ENCODE measurements around the gene TRPV4.

TRPV4 gene

GRCh38 chr12:109842021-109842420 is 8.8 kb upstream of the TRPV4 start:
- H3K36me3 Mint-ChIP-seq = no peaks in the 10 kb centered on the region
- no peaks in the 10 kb centered on the region for H3K27me3 Mint-ChIP-seq
- peaks cover 4% of the 10 kb centered on the region for H3K4me1 Mint-ChIP-seq (ENCODE audit: low read depth)
- no peak overlapping the region for H3K4me3 Mint-ChIP-seq
- no peaks in the 10 kb centered on the region for H3K9me3 Mint-ChIP-seq (ENCODE audit: low read depth)
- H3K27ac Mint-ChIP-seq = no peak overlapping the region

DNA sequence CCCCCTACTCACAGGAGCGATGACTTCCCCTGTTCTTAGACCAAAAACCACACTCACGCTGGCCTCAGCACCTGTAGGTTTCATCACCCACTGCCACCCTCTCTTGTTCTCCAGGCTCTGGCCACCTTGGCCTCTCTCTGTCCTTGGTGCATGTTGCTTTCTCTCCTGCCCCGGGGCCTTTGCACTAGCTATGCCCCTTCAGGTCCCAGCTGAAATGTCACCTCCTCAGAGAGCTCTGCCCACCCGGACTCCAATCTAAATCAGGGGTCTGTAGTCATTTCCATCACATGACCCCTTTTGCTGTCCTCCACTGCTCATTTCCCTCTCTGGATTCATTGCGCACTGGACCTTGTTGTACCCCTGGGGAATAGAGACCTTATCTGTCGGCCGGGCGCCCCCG is 8.2 kb upstream of the TRPV4 start:
- Mint-ChIP-seq H3K4me3 (no peak overlapping the region), H3K27me3 (no peaks in the 10 kb centered on the region), H3K27ac (no peak overlapping the region), H3K9me3 (ENCODE audit: low read depth) (no peaks in the 10 kb centered on the region), H3K36me3 (no peaks in the 10 kb centered on the region), H3K4me1 (ENCODE audit: low read depth) (peaks cover 4% of the 10 kb centered on the region)

GRCh38 chr12:109840305-109841074 is 7.3 kb upstream of the TRPV4 start:
- Mint-ChIP-seq H3K4me1 (ENCODE audit: low read depth) (peaks cover 2% of the 10 kb centered on the region), H3K4me3 (no peak overlapping the region), H3K27me3 (no peaks in the 10 kb centered on the region), H3K36me3 (no peaks in the 10 kb centered on the region), H3K9me3 (ENCODE audit: low read depth) (no peaks in the 10 kb centered on the region), H3K27ac (no peak overlapping the region)

DNA sequence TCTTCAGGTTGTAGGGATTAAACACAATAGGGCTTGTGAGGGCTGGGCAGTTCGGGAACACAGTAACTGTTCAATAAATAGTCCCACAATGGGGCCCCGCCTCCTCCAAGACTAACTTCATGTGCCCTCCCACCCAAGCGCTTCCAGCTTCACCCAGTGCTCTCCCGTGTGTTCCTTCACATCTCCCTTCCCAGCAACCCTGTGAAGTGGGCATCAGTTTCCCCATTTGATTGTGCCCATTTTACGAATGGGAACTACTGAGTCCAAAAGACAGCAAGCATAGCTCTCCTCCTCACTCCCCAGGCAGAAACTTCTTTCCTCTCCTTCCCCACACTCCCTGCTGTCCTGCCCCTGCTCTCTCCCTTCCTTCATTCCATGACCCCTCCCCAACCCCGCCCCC is 6.2 kb upstream of the TRPV4 start:
- Mint-ChIP-seq H3K9me3 (ENCODE audit: low read depth) (no peaks in the 10 kb centered on the region), H3K27me3 (no peaks in the 10 kb centered on the region), H3K36me3 (no peaks in the 10 kb centered on the region), H3K4me3 (no peak overlapping the region), H3K27ac (no peak overlapping the region), H3K4me1 (ENCODE audit: low read depth) (no peaks in the 10 kb centered on the region)

- Mint-ChIP-seq H3K9me3 (ENCODE audit: low read depth) (no peaks in the 10 kb centered on the region), H3K27ac (no peak overlapping the region), H3K27me3 (peaks cover 6% of the 10 kb centered on the region), H3K4me3 (no peak overlapping the region), H3K4me1 (ENCODE audit: low read depth) (peaks cover 4% of the 10 kb centered on the region), H3K36me3 (peaks cover 2% of the 10 kb centered on the region)
Measured at GRCh38 chr12:109836916-109837315, 3.7 kb upstream of the TRPV4 start.

GRCh38 chr12:109835827-109836226 is 2.6 kb upstream of the TRPV4 start:
- no peak overlapping the region for H3K4me3 Mint-ChIP-seq
- H3K36me3 Mint-ChIP-seq = peaks cover 2% of the 10 kb centered on the region
- H3K4me1 Mint-ChIP-seq (ENCODE audit: low read depth) = peaks cover 4% of the 10 kb centered on the region

DNA sequence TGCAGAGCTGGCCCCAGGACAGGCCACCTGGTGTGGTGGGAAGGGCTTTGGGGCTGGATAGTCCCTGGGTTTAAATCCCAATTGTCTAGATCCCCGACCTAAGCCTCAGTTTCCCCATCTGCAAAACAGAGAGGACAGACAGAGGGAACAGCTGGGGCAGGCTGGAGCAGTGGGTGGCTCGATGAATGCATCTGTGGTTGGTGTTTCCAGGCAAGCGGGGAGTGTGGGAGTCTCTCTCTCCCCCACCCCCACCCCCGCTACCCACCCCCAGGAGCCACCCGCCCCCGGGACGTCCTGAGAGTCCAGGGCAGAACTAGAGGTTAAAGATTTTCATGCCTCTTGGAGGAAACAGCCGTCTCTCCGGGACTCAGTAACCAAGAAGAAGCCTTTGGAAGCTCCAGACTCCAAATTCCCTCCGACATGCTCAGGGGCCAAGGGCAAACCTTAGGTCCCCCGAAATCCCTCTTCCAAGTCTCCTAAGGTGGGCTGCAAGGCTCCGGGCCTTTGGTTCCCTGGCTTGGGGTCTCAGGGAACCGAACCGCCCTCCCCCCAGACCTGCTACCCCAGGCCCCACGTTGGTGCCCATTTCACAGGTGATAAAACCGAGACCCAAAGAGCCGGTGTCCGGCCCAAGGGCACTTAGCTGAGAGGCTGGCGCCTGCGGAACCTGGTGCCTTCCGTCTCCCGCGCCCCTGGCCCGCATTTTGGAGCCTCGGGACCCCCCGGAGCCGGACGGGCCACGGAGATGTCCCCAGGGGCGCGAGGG is 474 bp downstream of the TRPV4 start:
- Mint-ChIP-seq H3K9me3 (ENCODE audit: low read depth) (no peaks in the 10 kb centered on the region), H3K36me3 (peaks cover 2% of the 10 kb centered on the region), H3K4me1 (ENCODE audit: low read depth) (peaks cover 4% of the 10 kb centered on the region), H3K27ac (no peak overlapping the region), H3K4me3 (no peak overlapping the region), H3K27me3 (peaks cover 13% of the 10 kb centered on the region)

More at GRCh38 chr12:109835827-109836226, 2.6 kb upstream of the TRPV4 start:
- H3K27ac Mint-ChIP-seq = no peak overlapping the region
- peaks cover 12% of the 10 kb centered on the region for H3K27me3 Mint-ChIP-seq
- H3K9me3 Mint-ChIP-seq (ENCODE audit: low read depth) = no peaks in the 10 kb centered on the region

DNA sequence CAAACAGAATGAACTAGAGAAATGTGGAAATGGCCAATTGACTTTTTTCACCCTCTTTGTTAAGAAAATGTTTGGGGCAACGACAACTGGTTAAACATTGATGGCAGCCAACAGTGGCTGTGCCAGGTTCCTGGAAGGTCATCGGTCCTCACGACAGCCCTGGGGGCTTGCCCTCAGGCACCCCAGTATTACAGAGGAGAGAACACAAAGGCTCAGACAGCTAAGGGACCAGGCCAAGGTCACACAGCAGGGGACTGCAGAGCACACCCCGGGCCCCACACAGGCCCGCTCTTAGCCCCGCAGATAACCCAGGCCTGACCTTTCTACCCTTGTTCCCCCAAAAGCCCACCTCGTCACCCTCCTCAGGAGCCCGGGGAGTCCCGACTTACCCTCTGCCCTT is 1.3 kb downstream of the TRPV4 start:
- H3K27ac Mint-ChIP-seq = no peak overlapping the region
- H3K4me1 Mint-ChIP-seq (ENCODE audit: low read depth) = peaks cover 4% of the 10 kb centered on the region
- no peak overlapping the region for H3K4me3 Mint-ChIP-seq
- peaks cover 2% of the 10 kb centered on the region for H3K36me3 Mint-ChIP-seq
- peaks cover 13% of the 10 kb centered on the region for H3K27me3 Mint-ChIP-seq
- no peaks in the 10 kb centered on the region for H3K9me3 Mint-ChIP-seq (ENCODE audit: low read depth)

DNA sequence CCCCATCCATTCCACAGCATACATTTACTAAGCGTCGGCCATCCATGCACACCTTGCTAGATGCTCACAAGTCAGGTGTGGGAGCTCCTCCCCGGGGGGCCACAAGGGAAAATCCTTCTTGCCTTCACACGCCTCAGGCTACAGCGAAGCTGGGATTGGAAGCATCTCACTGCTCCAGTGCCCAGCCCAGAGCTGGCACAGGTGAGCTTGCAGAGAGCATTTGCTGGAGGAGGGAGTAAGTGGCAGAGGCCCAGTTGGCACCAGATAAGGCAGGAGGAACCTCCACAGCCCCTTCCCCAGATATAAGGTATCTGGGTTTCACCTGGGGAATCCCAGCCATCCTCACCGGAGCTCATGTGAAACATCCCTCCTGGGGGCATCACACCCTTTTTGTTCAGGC is 1.8 kb downstream of the TRPV4 start:
- H3K9me3 Mint-ChIP-seq (ENCODE audit: low read depth) = no peaks in the 10 kb centered on the region
- no peak overlapping the region for H3K4me3 Mint-ChIP-seq
- no peak overlapping the region for H3K27ac Mint-ChIP-seq
- H3K4me1 Mint-ChIP-seq (ENCODE audit: low read depth) = peaks cover 4% of the 10 kb centered on the region
- peaks cover 13% of the 10 kb centered on the region for H3K27me3 Mint-ChIP-seq
- peaks cover 2% of the 10 kb centered on the region for H3K36me3 Mint-ChIP-seq

DNA sequence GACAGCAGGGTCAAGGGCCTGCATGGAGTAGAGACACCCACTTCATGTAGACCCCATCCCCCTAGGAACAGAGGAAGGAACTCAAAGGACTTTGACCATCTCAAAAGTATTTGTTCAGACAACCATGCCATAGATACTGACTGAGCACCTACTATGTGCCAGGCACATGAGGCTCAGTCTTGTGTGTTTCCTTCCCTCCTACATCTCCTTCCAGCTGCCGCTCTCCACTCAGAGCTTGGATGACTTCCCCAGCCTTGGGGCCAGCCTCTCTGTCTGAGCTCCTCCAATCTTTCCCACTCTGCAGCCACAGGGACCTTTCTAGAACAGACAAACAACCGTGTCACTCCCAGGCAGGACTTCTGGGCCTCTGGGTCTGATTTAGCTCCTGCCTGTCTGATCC is 2.5 kb downstream of the TRPV4 start:
- H3K9me3 Mint-ChIP-seq (ENCODE audit: low read depth) = no peaks in the 10 kb centered on the region
- H3K27me3 Mint-ChIP-seq = peaks cover 13% of the 10 kb centered on the region
- no peak overlapping the region for H3K27ac Mint-ChIP-seq
- no peak overlapping the region for H3K4me3 Mint-ChIP-seq
- H3K4me1 Mint-ChIP-seq (ENCODE audit: low read depth) = peaks cover 4% of the 10 kb centered on the region
- peaks cover 2% of the 10 kb centered on the region for H3K36me3 Mint-ChIP-seq

- Mint-ChIP-seq H3K4me3 (no peak overlapping the region), H3K9me3 (ENCODE audit: low read depth) (no peaks in the 10 kb centered on the region), H3K4me1 (ENCODE audit: low read depth) (peaks cover 4% of the 10 kb centered on the region)
Measured at GRCh38 chr12:109830267-109830666, 2.9 kb downstream of the TRPV4 start.

GRCh38 chr12:109829667-109830066 is 3.5 kb downstream of the TRPV4 start:
- peaks cover 13% of the 10 kb centered on the region for H3K27me3 Mint-ChIP-seq
- peaks cover 2% of the 10 kb centered on the region for H3K36me3 Mint-ChIP-seq
- H3K4me3 Mint-ChIP-seq = no peak overlapping the region
- no peaks in the 10 kb centered on the region for H3K9me3 Mint-ChIP-seq (ENCODE audit: low read depth)
- peaks cover 4% of the 10 kb centered on the region for H3K4me1 Mint-ChIP-seq (ENCODE audit: low read depth)
- H3K27ac Mint-ChIP-seq = no peak overlapping the region

More at GRCh38 chr12:109830267-109830666, 2.9 kb downstream of the TRPV4 start:
- peaks cover 13% of the 10 kb centered on the region for H3K27me3 Mint-ChIP-seq
- H3K36me3 Mint-ChIP-seq = peaks cover 2% of the 10 kb centered on the region
- no peak overlapping the region for H3K27ac Mint-ChIP-seq

- Mint-ChIP-seq H3K4me3 (no peak overlapping the region), H3K27me3 (peaks cover 13% of the 10 kb centered on the region), H3K9me3 (ENCODE audit: low read depth) (no peaks in the 10 kb centered on the region), H3K36me3 (peaks cover 2% of the 10 kb centered on the region), H3K27ac (no peak overlapping the region), H3K4me1 (ENCODE audit: low read depth) (peaks cover 4% of the 10 kb centered on the region)
Measured at GRCh38 chr12:109828754-109829511, 4.3 kb downstream of the TRPV4 start.

GRCh38 chr12:109827566-109828550 is 5.3 kb downstream of the TRPV4 start:
- Mint-ChIP-seq H3K4me1 (ENCODE audit: low read depth) (no peaks in the 10 kb centered on the region), H3K27me3 (peaks cover 8% of the 10 kb centered on the region), H3K36me3 (no peaks in the 10 kb centered on the region), H3K9me3 (ENCODE audit: low read depth) (no peaks in the 10 kb centered on the region), H3K4me3 (no peak overlapping the region), H3K27ac (no peak overlapping the region)

All from activated naive CD8-positive, alpha-beta T cell (primary cell).